Occipital lobe (tissue), 3 donors: Measurements from ENCODE around the gene FAM240B. TPM values are rescaled to one million over a fixed set of nuclear protein-coding genes. Genes with fewer than 3 reads are reported as not detected.

Experiments used
- DNase-seq: peaks from one replicate; lab custom pipeline; 2025; lab: John Stamatoyannopoulos, UW
- small RNA-seq: library from RNA; depleted of rRNA; stranded (forward); fragments of <200 nt; gene quantifications from one replicate; pipeline ENCODE3, GENCODE V24; 2014
- total RNA-seq: library from RNA; depleted of rRNA; stranded (reverse); fragments of >200 nt; gene quantifications from one replicate; pipeline ENCODE4 v1.2.3, GENCODE V29; 2014

The FAM240B gene
- total RNA-seq, 1 donor from 2014 or later = not detected

DNA sequence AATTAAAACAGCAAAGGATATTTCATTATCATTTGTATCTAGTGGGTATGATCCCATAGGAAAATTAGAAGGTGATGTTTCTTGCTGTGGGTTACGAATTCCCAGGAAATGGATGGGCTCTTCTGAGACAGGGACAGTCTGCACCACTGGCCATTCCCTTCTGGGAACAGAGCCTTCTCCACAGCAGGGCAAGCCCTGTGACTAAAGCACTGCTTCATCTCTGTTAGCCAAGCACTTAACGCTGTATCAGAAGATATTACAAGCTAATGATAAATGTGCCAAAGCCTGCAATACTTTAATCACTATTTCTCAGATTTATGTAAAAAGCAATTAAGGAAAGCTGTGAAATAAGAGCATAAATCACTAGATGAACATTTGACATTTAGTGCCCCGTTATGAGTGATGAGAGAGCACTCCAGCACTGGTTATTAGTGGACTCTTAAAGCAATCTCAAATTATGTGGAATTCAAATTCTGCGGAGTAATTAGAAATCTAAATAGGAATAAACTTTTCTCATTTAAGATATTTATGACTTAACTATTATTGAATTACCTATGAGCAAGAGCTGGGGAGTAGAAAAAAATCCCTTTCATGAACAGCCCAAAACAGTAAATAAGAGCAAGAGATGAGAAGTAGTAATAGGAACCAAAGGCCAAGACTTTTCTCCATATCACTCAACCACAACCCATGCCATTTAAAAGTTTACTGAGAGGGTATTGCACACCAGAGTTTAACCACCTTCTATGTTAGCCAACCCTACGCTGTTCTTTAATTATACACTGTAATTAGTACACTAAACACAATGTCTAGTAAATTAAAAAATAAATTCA, 49.2 kb downstream of the FAM240B start:
- DNase-seq = no peak

DNA sequence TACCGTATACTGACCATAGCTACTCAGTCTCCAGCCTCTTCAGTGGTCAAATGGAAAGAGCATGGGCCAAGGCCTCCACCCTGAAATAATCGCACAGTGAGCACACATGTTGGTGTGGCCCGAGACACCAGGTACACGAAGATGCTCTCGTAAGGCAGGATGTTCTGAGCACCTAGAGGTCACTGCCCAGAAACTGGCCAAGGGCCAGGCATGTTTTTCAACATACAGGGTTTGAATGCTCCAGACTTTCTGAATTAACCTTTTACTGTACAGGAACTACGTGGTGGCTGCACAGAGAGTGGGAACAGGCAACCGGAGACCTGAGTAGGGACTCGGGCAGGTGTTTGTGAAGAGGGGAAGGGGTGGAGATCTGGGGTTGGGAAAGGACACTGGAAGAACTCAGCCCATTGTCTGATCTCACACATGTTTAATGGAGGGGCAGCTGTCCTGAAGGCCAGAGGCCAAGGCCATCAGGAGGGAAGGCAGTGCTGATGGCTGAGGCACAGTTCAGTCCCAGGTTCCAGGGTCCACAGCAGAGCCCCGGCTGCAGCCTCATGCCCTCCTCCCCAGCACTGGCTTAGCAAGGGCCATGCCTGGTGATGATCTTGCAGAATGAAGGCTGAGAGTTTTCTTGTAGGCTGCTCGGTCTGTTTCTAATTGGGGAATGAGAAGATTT, 51.0 kb downstream of the FAM240B start:
- DNase-seq = no peak

DNA sequence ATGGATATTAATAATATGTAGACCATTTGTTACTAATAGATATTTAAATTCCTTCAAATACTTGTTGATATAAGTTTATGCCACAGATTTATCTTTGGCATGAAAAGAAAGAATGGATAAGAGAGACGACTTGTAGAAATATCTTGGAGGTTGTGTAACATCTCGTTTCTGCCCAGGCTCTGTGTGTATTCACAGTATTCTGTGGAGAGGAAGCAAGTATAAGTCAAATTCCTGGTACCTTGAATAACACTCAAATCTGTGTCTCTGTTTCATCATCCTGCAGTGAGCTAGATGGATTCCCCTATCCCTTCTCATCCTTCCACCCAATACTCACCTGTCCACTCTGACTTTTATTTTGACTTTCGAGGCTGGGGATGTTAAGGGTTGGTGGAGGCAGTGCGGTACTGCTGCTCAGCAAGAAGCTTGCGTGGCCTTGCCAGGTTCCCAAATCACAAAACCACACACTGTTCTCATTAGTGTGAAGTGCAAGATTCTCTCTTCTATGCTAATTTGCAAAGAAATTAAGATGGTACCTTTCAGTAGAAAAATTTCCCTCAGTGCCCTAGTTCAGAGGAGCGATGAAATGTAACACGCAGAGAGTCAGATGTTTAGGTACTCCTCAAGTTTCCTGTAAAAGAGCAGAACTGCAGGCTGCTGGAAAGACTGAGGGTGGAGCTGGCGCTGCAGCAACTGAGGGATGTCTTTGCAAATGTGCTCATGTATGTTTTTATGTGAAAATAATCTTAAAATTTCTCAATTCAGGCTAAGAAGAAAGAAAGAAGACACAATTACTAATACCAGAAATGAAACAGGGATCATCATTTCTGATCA, 57.0 kb downstream of the FAM240B start:
- peak; percentile 19 for DNase-seq

DNA sequence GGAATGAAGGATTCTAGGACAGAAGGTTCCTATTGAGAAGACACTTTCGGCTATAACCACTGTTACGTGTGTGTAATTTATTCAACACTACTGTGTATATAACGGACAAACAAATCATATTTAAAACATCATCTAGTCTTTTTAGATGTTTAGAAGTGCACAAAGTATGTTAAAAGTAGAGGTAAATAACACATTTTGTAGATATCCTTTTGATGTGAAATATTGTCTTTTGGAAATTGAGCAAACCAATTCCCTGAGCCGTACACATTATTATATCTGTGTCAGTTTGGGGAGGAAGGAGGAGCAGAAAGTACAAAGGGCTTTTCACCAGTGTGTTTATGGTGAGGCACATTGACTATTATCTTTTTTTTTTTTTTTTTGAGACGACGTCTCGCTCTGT, 60.4 kb downstream of the FAM240B start:
- DNase-seq = no peak

DNA sequence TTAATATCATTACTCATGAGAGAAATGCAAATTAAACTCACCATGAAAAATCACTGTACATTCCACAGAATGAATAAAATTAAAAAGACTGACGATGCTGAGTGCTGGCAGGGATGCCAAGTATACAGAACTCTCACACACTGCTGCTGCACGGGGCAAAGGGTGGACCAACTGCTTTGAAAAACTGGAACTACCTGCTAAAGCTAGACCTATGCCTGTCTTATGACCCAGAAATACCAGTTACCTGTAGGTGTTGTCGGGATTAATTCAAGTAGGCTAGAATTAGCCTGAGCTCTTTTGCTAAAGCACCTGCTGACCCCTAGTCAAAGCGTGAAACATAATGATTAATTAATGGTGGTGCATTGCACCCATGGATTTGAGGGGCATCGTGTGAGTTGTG, 63.0 kb downstream of the FAM240B start:
- no peak for DNase-seq

DNA sequence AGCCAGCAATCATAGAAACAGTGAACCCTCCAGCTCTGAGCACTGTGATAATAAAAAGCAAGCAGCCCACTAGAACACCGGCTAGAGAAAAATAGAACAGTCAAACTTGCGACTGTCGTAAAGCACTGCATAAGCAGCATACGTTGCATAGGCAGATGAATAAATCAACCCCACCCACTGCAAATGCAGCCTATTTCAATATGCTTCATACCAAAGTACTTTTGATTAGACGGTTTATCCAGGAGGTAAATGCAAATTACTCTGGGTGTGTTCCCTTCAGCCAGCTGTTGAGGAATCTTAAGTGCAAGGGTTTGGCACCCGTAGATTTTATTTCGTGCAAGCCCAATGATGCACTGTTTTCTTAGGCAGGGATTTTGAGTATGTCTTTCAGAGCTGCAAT, 67.4 kb downstream of the FAM240B start:
- DNase-seq = no peak

DNA sequence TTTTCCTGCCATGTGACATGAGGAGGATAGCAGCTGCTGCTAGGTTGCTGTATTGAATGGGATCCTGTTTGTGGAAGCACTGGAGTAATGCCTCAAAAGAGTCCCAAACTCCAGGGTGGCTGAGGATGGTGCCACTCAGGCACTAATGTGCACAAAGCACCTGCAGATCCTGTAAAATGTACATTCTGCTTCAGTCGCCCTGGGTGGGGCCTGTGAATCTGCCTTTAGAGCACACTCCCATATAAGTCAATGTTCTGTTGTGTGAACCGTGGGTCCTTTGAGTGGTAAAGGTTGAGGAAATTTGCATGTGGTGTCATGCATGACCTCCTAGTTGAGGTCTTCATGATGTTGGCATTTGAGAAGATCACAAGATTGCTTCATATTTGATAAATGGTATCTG, 67.9 kb downstream of the FAM240B start:
- DNase-seq = no peak

DNA sequence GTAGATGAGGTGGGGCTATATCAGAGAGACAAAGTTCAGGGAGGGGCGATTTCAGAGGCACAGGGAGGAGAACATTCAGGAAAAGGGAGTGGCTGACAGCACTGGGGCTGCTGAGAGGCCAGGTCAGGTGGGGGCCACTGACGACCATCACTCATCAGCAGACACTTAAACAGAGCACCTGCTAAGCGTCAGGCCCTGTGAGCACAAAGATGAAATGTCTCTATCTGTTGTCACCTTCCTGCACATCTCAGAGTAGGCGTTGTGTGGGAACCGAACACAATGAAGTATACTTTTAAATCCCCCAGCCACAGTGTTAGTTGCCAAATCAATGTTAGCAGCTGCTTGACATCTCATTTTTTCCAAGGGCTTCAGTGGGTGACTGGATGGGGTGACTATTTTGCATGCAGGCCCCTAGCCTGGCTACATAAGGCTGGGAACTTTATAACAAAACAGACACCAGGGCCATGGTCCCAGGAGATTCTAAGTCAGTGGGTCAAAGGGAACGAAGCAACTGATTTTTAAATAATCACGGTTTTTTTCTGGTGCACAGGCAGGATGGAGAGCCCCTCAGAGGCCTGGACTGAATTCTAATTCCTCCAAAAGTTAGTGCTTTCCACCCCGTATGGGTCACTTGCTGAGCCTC, 68.4 kb downstream of the FAM240B start:
- no peak for DNase-seq

DNA sequence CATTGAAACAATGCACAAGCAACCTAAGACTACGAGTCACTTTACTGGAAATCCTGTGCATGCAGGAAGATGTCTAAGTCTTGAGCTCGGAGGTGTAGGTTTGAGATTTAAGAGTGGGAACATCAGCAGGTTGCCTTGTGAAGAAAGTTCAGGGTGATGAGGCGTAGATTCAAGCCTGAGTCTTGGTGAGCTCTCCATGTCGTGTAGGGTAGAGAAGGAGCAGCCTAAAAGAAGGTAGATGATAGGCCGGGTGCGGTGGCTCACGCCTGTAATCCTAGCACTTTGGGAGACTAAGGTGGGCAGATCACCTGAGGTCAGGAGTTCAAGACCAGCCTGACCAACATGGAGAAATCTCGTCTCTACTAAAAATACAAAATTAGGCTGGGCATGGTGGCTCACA, 69.4 kb downstream of the FAM240B start:
- no peak for DNase-seq

DNA sequence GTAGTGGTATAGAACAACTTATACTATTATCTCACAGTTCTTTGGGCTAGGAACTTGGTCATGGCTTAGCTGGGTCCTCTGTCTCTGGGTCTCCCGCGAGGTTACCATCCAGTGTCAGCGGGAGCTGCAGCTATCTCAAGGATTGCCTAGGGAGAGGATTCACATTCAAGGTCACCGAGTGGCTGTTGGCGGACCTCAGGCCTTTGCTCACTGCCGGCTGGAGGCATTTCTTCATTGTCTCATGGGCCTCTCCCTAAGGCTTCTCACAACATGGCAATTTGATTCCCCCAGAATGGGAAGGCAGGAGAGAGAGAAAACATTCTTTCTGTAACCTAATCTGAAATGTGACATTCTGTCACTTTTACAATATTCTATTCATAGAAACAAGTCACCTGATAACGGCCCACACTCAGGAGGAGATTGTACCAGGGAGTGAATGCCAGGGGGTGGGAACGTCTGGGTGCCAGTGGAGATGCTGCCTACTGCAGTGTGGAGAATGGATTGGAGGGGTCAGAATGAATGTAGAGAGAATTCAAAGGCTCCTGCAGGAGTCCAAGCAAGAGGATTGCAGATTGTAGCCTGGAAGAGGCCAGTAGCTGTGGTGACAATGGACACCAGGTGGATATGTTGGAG, 70.1 kb downstream of the FAM240B start:
- DNase-seq = no peak

DNA sequence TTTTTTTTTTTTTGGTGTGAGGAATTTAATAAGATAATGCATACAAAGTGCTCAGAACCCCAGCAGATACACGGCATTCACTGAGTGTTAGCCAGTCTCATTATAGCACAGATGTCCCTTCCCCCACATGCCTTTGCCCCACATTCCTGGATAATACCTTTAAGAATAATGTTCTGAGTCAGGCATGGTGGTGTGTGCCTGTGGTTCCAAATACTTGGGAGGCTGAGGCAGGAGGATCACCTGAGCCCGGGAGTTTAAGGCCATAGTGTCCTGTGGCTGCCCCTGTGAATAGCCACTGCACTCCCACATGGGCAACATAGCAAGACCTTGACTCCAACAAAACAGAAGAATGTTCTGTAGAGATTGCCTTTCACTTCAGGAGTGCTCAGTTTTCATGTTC, 75.3 kb downstream of the FAM240B start:
- no peak for DNase-seq

Small RNA genes within 50 kb of the gene (small RNA-seq; reads per million reads assigned to genes)
- gene RNU6-765P = not detected

Other genes with a start within 250 kb of the FAM240B start
- gene ANKRD18A, start 99.5 kb downstream of the FAM240B start, total RNA-seq = 6.9 TPM